GM19328 (cell line): Measurements from ENCODE around the gene MAGI2.
"Not testable (repeated sequence)": the region's sequence is repeated elsewhere in the genome, so short reads cannot be mapped to it uniquely, and the experiment has no call there.

Experiments
- ATAC-seq: cut with Tn5 transposase; IDR thresholded peaks from one replicate; pipeline ENCODE4 v1.9.1; 2021; ENCODE audit warnings: mild to moderate bottlenecking, moderate library complexity; ENCODE audit not compliant: unreplicated experiment

The MAGI2 gene

DNA sequence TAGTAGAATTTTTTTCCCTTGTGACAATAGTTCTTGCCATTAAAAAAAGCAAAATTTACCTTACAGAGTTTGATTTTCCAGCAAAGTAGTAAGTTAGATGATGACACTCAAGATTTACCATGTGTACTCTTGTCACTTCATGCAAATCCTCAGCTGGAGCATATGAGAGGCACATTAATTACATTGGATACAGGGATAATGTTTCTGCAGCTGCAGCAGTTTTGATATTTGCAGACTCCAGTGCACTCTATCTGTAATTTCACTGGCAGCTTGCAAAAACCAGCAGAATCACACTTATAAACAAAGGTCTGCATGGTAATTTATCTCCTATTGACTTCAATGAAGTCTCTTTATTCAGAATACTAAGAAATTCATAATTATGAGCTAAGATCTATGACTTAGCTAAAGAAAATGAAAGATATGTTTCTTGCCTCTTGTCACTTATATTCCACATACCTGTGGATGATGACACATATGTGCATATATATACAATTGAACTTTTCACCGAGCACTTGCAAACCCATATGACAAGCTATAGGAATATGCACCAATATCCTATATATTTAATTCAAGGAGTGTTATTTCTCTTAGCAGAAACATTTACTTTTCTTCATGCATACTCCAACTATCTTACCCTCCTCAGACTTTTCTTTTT, 1124.3 kb downstream of the MAGI2 start:
- ATAC-seq = no peak

DNA sequence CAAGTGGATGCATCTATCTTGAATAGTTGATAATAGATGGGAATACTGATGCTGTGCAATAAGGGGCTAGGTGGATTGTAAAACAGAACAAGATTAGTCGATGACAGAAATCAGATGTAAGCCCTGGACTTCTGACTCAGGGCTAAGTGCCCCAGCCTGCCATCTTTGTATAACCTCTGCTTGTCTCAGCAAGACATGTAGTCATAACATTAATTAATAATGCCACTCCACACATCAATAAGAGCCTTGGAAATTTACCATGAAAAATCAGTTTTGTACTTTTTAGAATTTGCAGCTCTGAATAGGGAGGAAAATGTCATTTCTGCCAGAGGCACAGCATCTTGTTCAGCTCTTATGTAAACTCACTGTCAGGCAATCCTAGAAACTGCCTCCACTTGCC, 1125.7 kb downstream of the MAGI2 start:
- no peak for ATAC-seq

GRCh38 chr7:78326876-78327275, 1126.6 kb downstream of the MAGI2 start:
- no peak for ATAC-seq

DNA sequence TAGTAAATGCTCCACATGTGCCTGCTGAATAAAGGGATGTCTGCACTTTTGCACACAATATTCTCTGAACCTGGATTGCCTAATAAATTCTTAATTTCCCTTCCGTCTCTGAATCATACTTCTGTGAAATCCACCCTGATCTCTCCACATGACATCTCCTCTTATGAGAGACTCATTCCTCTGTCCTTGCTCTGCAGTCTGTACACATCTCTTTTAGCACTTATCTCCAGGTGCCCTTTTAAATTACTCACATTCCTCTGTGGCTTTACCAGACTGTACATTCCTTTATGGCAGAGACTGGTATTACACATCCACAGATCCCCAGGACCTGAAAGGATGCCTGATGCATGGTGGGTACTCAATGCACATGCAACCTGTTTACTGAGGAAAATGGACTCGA, 1127.3 kb downstream of the MAGI2 start:
- ATAC-seq = no peak

DNA sequence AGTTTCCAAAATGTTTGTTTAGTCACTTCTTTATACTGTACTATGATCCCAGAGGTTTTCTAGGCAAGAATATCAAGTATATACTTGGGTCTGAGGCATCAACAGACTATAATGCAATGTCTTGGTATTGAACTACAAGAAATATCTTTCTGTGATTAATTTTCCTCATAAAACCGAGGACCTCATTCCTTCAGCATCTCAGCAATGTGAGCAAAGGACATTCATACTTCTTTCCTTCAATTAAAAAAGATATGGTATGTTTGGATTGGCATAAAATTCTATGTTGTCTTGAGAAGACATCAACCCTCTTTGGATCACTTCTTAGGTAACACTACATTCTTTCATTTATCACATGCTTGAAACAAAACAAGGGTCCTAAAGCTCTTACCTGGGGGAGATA, 1130.3 kb downstream of the MAGI2 start:
- no peak for ATAC-seq

GRCh38 chr7:78322231-78322630, 1131.2 kb downstream of the MAGI2 start:
- not testable (repeated sequence) for ATAC-seq

GRCh38 chr7:78317371-78317770, 1136.1 kb downstream of the MAGI2 start:
- no peak for ATAC-seq

DNA sequence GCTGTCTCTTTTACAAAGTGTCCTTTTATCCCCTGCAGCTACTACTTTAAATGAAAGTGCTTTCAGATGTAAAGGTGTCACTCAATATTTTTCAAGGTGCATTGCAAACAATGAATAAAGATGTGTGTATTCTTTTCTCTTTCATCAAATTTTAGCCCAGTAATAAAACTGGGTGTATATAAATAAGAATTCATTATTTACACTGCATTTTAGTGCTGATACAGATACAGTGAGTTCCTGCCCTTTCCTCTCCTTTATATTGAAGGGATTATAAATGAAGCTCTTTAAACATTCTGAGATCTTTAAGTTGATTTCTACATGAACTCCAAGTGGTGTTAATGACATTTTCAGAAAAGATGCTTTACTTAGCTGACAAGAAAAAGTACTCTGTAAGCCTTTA, 1137.4 kb downstream of the MAGI2 start:
- no peak for ATAC-seq

DNA sequence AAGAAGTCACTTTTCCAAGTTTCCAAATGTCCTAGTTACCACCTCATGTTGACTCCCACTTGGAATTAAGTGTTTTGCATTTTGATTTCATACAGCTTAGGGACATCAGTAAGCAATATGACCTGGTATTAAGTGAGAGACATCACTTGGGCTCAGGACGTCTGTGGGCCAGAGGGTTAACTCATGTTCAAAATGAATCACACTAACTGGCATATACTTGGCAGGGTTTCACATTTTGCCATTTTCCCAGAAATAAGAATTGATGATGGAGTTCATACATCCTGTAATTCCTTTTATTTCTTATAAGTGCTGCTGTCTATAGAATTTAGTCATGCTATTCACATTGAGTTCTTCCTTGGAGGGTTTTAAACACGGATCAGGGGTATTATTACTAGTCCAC, 1138.3 kb downstream of the MAGI2 start:
- no peak for ATAC-seq

DNA sequence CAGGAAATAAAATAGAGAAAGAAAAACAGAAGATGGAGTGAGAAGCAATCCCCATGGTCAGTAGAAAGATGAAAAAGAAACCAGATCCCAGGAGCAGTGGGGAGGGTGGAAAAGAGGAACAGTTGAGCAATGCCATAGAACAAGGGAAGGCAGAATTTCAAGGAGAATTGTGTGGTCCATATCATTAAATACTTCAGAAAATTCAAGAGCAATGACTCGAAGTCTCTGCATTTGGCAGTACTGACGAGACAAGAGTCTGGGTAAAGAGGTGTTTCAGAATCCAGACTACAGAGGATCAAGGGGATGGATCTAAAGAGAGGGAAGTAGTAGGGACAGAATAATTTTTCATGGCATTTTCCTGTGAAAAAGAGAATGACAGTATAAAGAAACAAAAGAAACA, 1142.3 kb downstream of the MAGI2 start:
- no peak for ATAC-seq

GRCh38 chr7:78307892-78308291, 1145.6 kb downstream of the MAGI2 start:
- no peak for ATAC-seq

GRCh38 chr7:78306634-78307033, 1146.8 kb downstream of the MAGI2 start:
- no peak for ATAC-seq

DNA sequence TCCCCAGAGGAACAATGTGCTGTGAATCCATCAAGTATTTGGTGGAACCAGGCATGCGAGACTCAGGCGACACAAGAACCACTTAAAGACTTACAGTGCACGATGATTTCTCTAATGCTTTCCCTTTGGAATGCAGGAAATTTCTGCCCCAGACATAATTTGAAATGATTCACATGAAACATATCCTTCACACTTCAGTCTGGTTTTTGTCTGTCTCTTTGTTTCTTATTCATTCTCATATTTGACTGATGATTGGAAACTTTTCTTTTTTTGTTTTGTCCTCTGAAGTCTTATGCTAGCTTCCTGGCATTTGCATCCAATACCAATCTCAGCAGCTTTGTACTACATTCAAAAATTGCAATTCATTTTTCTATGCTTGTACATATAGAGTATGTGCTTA, 1152.1 kb downstream of the MAGI2 start:
- no peak for ATAC-seq

DNA sequence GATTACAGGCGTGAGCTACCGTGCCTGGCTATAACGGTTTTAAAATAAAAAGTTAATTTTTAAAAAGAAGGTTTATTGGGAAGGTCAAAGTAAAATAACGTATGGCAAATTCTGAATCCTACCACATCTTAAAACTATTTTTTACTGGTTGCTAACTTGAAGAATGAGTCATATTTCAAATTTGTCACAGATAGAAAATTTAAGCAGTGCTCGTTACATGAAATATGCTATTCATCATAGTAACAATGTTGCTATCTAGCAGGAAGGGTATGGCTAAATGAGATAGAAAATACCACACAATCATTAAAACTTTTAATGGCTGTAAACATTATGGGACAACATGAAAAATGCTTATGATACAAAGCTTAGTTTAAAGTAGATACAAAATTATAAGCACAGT, 1154.4 kb downstream of the MAGI2 start:
- ATAC-seq = no peak

GRCh38 chr7:78296644-78297371, 1156.7 kb downstream of the MAGI2 start:
- no peak for ATAC-seq

DNA sequence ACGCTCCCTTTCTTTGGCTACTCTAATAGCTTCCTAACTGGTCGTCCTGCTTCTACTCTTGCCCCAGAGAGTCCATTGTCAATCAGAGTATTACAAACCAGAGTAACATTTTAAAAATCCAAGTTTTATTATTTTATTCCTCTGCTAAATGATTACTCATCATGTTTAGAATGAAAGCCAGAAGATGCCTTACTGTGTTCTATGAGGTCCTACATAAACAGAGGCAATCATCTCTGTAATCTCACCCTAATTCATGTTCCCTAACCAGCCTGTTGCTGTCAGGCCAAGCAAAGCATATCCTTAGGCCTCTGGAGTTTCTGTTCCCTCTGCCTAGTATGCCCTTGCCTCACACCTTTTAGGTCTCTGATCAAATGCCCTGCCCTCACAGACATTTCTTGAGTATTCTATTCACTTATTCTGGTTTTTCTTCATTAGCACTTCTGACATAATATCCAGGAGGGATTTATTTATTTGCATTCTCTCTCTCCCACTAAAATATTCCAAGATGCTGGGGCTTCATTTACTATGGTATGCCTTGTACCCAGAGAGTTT, 1157.3 kb downstream of the MAGI2 start:
- ATAC-seq = no peak

DNA sequence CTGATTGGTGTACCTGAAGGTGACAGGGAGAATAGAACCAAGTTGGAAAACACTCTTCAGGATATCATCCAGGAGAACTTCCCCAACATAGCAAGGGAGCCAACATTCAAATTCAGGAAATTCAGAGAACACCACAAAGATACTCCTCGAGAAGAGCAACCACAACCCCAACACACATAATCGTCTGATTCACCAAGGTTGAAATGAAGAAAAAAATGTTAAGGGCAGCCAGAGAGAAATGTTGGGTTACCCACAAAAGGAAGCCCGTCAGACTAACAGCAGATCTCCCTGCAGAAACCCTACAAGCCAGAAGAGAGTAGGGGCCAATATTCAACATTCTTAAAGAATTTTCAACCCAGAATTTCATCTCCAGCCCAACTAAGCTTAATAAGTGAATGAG, 1164.0 kb downstream of the MAGI2 start:
- ATAC-seq = not testable (repeated sequence)

- ATAC-seq = no peak
These were observed 1168.5 kb downstream of the MAGI2 start for GRCh38 chr7:78284945-78285344.

- ATAC-seq = no peak
These were observed 1173.2 kb downstream of the MAGI2 start for GRCh38 chr7:78280276-78280675.

DNA sequence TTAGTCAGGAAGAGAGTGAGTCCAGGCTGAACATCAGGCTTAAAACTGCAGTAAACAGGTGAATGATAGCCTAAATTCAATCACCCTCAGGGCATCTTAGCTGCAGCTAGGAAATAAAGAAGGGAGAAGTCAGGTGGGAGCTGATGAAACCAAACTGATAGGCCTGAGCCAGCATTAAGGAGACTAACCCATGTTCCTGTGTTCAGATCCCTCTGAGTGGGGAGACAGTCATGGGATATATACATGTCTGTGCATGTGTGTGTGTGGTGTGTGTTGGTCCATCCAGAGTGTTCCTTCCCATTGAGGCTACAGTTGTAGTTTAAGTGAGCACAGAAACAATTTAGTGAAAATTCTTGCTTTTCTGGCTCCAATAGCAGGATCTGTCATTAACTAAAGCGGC, 1174.0 kb downstream of the MAGI2 start:
- no peak for ATAC-seq

- no peak for ATAC-seq
These were observed 1174.4 kb downstream of the MAGI2 start for GRCh38 chr7:78279032-78279431.

DNA sequence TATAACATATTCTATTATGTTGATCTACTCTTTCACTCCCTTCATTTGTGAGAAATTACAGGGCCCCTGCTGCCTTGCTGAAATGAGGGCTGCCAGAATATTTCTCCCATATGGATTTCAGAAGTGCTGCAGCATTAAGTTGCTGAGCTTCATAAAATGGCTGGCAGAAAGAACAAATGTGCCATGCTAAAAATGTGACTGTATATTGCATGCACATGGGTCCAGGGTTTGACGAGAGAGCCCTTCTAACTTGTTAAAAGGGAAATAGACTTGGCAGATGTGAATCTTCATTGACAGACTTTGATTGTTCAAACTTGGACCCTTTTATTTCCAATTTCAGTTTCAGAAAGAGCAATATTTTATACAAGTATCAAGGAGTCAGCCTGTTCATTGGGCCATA, 1186.3 kb downstream of the MAGI2 start:
- no peak for ATAC-seq
